Measurements from ENCODE around the gene ADAMTSL1. TPM values are rescaled to one million over a fixed set of nuclear protein-coding genes. Genes with fewer than 3 reads are reported as not detected.

ADAMTSL1 gene
- polyA plus RNA-seq, 1 donor from 2014 or later, result 1.1 TPM

GRCh38 chr9:18683851-18684250 lies 209.9 kb downstream of the ADAMTSL1 start:
- Histone ChIP-seq H3K9ac (ENCODE audit: low read length) (no peak overlapping the region), H3F3A (ENCODE audit: insufficient read depth, low read length, poor library complexity, severe bottlenecking) (no peaks in the 10 kb centered on the region), H3K4me2 (ENCODE audit: low read length) (no peak overlapping the region), H3K27me3 (ENCODE audit: insufficient read depth, low read depth, low read length) (no peaks in the 10 kb centered on the region), H3K36me3 (ENCODE audit: insufficient read depth, low read length) (no peaks in the 10 kb centered on the region), H3K9me3 (ENCODE audit: low read length) (no peaks in the 10 kb centered on the region), H2AFZ (ENCODE audit: low read depth, low read length) (no peak overlapping the region), H3K79me2 (replicated peaks; ENCODE audit: insufficient read depth, low read length) (no peaks in the 10 kb centered on the region), H4K20me1 (ENCODE audit: insufficient read depth) (no peaks in the 10 kb centered on the region), H3K4me3 (ENCODE audit: low read length) (no peak overlapping the region), H3K9me2 (ENCODE audit: insufficient read depth, low read length) (no peaks in the 10 kb centered on the region), H3K27ac (ENCODE audit: low read length) (no peak overlapping the region)
- TF ChIP-seq MXI1 (conservative IDR thresholded peaks at IDR 0.05; ENCODE audit: poor library complexity, severe bottlenecking) (no peak), TAF1 (IDR thresholded peaks at IDR 0.05; ENCODE audit: low read depth) (no peak), RAD21 (conservative IDR thresholded peaks at IDR 0.05) (no peak), EP300 (conservative IDR thresholded peaks at IDR 0.05; ENCODE audit: poor library complexity, severe bottlenecking) (no peak), REST (IDR thresholded peaks at IDR 0.05; ENCODE audit: borderline replicate concordance) (no peak), SMC3 (conservative IDR thresholded peaks at IDR 0.05; ENCODE audit: poor library complexity) (no peak), POLR2AphosphoS5 (IDR thresholded peaks at IDR 0.05) (no peak), EZH2 (IDR thresholded peaks at IDR 0.05; ENCODE audit: borderline replicate concordance, insufficient read depth, low read length, poor library complexity, severe bottlenecking) (no peak), CTCF (IDR thresholded peaks at IDR 0.05; ENCODE audit: poor library complexity, severe bottlenecking) (no peak)

GRCh38 chr9:18684593-18685317 lies 210.8 kb downstream of the ADAMTSL1 start:
- Histone ChIP-seq H3K79me2 (replicated peaks; ENCODE audit: insufficient read depth, low read length) (no peaks in the 10 kb centered on the region), H3F3A (ENCODE audit: insufficient read depth, low read length, poor library complexity, severe bottlenecking) (no peaks in the 10 kb centered on the region), H3K27me3 (ENCODE audit: insufficient read depth, low read depth, low read length) (no peaks in the 10 kb centered on the region), H3K4me3 (ENCODE audit: low read length) (no peak overlapping the region), H3K4me2 (ENCODE audit: low read length) (no peak overlapping the region), H3K27ac (ENCODE audit: low read length) (no peak overlapping the region), H2AFZ (ENCODE audit: low read depth, low read length) (no peak overlapping the region), H3K9me2 (ENCODE audit: insufficient read depth, low read length) (no peaks in the 10 kb centered on the region), H3K9ac (ENCODE audit: low read length) (no peak overlapping the region), H3K36me3 (ENCODE audit: insufficient read depth, low read length) (no peaks in the 10 kb centered on the region), H3K9me3 (ENCODE audit: low read length) (no peaks in the 10 kb centered on the region), H4K20me1 (ENCODE audit: insufficient read depth) (no peaks in the 10 kb centered on the region)
- TF ChIP-seq SMC3 (conservative IDR thresholded peaks at IDR 0.05; ENCODE audit: poor library complexity), result no peak
- TF ChIP-seq POLR2AphosphoS5 (IDR thresholded peaks at IDR 0.05), result no peak
- no peak for TF ChIP-seq EP300 (conservative IDR thresholded peaks at IDR 0.05; ENCODE audit: poor library complexity, severe bottlenecking)
- no peak for TF ChIP-seq TAF1 (IDR thresholded peaks at IDR 0.05; ENCODE audit: low read depth)

Measured in neural cell (in vitro differentiated cells).